NCI-H146 (cell line): ENCODE results near the gene KMT2A.
"Not testable (repeated sequence)": the region's sequence is repeated elsewhere in the genome, so short reads cannot be mapped to it uniquely, and the experiment has no call there.

Experiments
- DNase-seq: peaks from one replicate; lab custom pipeline; 2025; lab: John Stamatoyannopoulos, UW

The KMT2A gene

GRCh38 chr11:118435290-118435892 is 901 bp upstream of the KMT2A start:
- peak; percentile 96 for DNase-seq

DNA sequence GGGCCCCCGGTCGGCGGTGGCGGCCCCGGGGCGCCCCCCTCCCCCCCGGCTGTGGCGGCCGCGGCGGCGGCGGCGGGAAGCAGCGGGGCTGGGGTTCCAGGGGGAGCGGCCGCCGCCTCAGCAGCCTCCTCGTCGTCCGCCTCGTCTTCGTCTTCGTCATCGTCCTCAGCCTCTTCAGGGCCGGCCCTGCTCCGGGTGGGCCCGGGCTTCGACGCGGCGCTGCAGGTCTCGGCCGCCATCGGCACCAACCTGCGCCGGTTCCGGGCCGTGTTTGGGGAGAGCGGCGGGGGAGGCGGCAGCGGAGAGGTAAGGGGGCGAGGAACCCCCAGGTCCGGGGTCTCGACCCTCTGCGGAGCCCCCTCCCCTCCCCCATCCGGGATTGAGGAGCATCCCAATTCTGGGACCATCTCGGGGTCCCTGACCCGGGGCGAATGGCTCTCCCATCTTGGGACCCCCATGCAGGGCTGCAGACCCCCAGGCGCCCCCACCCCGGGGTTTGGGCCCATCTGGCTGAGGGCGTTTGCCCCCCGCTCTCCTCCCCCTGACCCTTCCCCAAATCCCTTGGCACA is 431 bp downstream of the KMT2A start:
- peak; percentile 54 for DNase-seq

DNA sequence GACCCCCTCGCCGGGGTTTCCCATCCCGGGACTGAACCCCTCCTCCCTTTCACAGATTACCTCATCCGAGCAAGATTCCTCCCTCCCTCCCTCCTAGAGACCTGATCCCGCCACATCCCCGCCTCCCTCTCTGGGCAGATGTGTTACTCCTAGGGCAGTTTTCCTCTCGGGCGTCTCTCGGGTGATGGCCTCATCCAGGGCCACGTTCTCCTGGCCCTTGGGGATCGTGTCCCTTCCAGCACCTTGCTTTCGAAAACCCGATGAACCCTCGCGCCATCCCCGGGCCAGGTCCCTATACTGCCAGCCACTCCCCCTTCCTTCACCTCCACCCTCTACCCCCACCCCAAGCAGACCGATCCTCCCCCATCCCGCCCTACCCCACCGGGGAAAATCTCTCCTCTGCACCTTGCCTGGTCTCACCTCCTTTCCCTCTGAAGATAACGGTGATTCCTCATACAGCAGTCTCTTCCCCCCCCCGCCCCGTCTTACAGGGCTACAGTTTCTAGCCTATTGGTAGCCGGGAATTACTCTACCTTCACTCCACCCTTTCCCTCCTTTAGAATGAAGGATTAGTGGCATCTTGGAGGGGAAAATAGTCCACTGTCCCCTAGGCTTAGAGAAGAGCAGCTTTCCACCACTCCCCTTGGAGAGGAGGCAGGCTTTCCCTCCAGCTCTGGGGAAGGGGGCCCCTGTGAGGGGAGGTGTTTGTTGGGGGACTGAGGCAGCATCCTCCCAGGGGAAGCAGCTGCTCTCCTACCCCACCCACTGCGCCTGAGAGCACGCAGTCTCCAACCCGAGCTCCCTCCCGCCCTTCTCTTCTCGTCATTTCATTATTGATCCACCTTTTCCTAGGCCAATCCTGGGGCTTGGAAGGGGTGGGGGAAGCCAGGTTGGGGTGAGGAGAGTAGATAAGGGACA is 1.2 kb downstream of the KMT2A start:
- peak; percentile 79 for DNase-seq

GRCh38 chr11:118438314-118438931 is 2.1 kb downstream of the KMT2A start:
- DNase-seq, result peak; percentile 34

DNA sequence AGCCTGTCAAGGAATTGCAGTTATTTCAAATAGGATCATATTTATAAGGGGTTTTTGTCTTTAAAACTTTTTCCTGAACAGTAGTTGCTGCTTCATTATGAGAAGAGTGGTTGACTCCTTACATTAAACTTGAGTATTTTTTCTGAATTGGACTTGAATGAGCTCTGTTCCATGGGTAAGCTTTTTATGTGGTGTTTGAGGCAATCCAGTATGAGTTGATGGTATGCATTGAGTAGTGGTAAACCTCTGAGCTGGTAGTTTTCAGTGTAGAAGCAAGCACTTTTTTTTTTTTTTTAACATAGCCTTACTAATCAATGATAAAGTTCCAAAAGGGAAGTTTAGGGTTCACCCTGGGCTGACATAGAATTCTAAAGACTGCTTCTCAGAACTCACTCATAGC is 3.4 kb downstream of the KMT2A start:
- no peak for DNase-seq

DNA sequence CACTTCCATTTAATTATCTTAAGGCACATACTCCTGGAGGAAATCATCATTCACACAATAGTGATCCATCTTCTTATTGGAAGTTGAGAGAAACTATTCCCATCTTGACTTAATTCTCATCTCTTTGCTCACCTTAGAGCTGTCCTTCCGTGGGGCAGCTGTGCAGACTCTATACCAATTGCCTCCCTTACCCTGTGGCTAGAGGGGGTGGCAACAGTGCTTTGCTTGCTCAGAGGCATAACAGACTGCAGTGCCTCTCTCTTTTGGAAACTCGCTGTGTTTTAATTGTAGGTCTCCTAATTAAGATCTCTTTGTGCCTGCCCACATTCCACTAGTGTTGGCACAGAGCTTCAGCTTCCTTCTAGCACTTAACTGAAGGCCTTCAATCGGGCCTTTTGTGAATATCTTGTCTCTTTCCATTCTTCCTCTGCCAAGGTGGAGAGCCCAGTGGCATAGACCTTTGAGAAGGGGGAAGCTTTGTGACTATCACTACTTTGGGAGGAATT is 5.5 kb downstream of the KMT2A start:
- no peak for DNase-seq

GRCh38 chr11:118442301-118442700 is 6.0 kb downstream of the KMT2A start:
- no peak for DNase-seq

GRCh38 chr11:118442908-118443589 is 6.8 kb downstream of the KMT2A start:
- DNase-seq, result no peak

DNA sequence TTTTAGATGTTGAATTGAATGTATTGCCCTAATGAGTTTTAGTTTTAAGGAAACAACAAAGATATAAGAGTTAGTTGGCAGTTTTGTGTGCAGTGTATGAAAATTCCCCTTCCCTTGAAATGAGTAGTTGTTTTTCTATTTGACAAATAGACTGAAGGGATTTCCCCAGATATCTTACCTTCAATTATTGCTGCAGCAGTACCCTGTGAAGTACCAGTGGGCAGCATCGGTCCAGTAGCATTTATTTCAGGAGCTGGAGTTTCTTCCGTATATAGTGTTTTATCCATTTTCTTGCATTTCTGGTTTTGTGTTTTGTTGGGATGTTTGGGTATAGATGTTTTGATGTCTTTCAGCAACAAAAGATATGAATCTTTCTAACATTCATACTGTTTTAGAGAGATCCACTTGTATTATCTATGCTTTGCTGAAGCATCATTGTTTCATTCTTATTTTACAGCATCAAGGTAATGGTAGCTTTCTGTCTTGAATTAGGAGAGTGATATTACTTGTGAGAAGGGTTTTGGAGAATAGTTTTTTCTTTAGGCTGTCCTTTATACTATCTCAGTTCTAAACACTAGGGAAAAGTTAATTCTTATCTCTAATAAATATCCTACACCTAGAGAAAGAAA is 7.4 kb downstream of the KMT2A start:
- no peak for DNase-seq

- DNase-seq, result no peak
These were observed 11.1 kb downstream of the KMT2A start for GRCh38 chr11:118447423-118447822.

GRCh38 chr11:118448294-118448693 is 12.0 kb downstream of the KMT2A start:
- DNase-seq, result no peak

DNA sequence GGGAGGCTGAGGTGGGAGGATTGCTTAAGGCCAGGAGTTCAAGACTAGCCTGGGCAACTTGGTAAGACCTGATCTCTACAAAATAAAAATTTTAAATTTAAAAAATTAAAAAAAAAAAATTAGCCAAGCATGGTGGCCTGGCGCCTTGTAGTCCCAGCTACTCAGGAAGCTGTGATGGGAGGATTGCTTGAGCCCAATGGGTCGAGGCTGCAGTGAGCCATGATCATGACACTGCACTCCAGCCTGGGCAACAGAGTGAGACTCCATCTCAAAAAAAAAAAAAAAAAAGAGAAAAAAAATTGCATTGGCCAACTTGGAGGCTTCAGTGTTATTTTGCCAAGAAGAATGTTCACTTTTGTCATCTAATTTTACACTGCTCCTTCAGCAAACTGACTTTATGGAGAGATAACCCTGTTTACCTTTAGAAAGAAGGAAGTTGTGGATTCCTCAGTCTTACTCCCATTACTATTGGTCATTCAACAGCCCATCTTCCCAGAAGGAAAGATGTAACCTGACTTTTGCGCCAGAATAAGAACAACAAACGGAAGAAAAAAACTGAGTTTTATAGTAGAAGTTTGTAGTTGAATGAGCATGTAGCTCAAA is 13.1 kb downstream of the KMT2A start:
- no peak for DNase-seq

DNA sequence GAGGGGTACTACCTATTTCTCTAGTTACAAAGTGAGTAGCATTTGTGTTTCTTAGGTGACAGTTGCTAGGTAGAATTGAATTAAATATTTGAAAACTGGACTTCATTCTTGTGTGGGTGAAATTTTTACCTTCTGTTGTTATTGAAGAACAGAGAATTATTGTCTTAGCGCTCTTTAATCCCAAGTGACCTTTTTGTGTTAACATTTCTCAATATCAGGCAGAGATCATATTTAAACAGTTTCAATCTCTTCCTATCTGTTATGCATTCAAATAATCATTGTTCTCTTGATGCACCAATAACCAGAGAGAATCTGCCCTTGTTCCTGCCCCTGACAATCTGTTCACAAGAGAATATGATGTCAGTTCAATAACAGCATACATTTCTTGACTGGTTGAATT is 14.2 kb downstream of the KMT2A start:
- no peak for DNase-seq

DNA sequence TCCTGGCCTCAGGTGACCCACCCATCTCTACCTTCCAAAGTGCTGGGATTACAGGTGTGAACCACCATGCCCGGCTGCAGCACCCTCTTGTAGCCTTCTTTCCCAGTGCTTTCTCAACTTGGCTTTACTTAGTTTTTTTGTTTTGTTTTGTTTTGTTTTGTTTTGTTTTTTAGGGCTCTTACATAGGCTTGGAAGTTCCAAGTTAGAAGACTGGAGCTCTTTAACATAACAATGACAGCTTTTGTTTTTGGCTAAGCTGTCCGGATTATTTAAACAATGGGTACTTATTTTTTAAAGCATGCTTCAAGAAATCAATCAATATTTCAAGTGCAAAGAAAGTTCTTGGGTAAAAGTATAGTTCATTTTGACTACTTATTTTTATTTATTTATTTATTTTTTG is 25.9 kb downstream of the KMT2A start:
- DNase-seq, result no peak

GRCh38 chr11:118468968-118469367 is 32.7 kb downstream of the KMT2A start:
- not testable (repeated sequence) for DNase-seq

- DNase-seq, result no peak
These were observed 34.7 kb downstream of the KMT2A start for GRCh38 chr11:118471030-118471429.

DNA sequence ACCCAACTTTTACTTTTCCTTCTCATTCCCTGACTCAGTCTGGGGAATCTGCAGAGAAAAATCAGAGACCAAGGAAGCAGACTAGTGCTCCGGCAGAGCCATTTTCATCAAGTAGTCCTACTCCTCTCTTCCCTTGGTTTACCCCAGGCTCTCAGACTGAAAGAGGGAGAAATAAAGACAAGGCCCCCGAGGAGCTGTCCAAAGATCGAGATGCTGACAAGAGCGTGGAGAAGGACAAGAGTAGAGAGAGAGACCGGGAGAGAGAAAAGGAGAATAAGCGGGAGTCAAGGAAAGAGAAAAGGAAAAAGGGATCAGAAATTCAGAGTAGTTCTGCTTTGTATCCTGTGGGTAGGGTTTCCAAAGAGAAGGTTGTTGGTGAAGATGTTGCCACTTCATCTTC is 37.2 kb downstream of the KMT2A start:
- no peak for DNase-seq

GRCh38 chr11:118476676-118477075 is 40.4 kb downstream of the KMT2A start:
- no peak for DNase-seq

DNA sequence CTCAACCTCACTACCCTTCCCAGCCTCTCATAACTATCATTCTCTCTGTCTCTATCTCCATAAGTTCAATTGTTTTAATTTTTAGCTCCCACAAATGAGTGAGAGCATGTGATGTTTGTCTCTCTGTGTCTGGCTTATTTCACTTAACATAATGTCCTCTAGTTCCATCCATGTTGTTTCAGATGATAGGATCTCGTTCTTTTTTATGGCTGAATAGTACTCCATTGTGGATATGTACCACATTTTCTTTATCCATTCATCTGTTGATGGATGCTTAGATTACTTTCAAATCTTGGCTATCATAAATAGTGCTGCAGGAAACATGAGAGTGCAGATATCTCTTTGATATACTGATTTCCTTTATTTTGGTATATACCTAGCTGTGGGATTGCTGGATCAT is 44.9 kb downstream of the KMT2A start:
- DNase-seq, result not testable (repeated sequence)

DNA sequence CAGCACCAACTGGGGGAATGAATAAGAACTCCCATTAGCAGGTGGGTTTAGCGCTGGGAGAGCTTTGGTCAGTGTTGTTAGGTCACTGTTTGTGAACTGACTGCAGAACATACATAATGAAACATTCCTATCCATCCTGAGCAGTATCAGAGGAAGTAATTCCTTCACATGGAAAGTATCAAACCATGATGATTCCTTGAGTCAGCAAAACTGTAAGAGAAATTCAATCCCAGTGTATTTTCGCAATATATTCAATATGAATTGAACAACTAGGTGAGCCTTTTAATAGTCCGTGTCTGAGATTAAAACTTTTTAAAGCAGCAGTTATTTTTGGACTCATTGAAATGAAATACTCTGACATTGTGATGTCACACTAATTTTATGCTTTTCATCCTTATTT is 48.1 kb downstream of the KMT2A start:
- no peak for DNase-seq

DNA sequence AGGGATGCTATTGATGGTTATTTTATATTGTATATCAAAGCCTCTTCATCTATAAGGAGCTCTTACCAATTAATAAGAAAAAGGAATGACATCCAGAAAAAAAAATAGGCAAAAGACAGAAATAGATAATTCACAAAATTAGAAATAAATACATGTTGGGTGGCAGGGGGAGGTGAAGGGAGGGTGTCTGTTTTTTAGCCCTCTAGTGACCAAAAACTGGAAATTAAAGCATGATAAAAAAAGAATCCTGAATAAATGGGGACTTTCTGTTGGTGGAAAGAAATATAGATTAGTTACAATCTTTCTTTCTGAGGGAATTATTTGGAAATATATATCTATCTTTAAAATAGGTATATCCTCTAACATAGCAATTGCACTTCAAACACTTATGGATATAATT is 49.0 kb downstream of the KMT2A start:
- DNase-seq, result no peak
